ENCODE results near the gene ARHGEF37. TPM values are rescaled to one million over a fixed set of nuclear protein-coding genes. Genes with fewer than 3 reads are reported as not detected.
A peak's percentile ranks its signal among the peaks of the same experiment; 100 is the strongest.

Gene ARHGEF37
- total and polyA plus RNA-seq, 2 donors = 5.6 to 14.2 TPM

DNA sequence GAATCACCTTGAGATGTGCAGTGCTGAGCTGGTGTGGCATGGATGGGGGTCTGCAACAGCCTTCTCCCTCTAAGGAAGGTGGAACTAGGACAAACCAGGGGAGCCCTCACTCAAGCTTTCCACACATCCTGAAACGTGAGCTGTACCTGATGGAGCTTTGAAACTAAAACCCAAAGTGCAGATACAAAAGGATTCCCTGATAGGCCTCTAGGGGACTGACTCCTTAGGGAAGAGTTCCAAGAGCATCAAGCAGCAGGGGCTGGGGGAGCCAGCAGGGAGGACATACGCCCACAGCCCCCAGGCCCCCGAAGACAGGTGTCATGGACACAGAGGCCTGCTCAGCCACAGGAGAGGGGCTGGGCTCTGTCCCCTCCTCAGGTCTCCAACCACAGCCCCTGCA, 17.7 kb downstream of the ARHGEF37 start:
- WGBS = 91% methylated on average over 3 of the region's 3 CpGs
- H3K4me3 ChIP-seq (ENCODE audit: low read depth, low read length) = no peak overlapping the region
- DNase-seq (ENCODE audit: extremely low spot score) = no peak
- peaks cover 1% of the 10 kb centered on the region for H3K4me1 ChIP-seq (ENCODE audit: insufficient read depth)
- no peak overlapping the region for H3K27ac ChIP-seq (ENCODE audit: low read depth)
- no peaks in the 10 kb centered on the region for H3K36me3 ChIP-seq (ENCODE audit: insufficient read depth)

DNA sequence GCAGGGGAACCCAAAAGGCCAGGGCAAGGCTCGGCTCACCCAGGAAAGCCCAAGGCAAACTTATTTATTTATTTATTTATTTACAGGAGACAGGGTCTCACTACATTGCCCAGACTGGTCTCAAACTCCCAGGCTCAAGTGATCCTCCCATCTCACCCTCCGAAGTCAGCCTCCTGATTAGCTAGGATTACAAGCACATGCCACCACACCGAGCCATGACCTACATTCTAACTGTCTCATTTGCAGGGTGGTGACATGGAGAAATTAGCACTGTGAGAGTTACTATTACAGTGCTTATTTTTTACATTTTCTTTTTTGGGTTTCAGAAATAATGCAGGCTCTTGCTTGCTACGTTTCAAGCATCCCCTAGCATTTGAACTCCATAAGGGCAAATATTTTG, 18.1 kb downstream of the ARHGEF37 start:
- 94% methylated on average over 4 of the region's 4 CpGs for WGBS
- Histone ChIP-seq H3K4me3 (ENCODE audit: low read depth, low read length) (no peak overlapping the region), H3K36me3 (ENCODE audit: insufficient read depth) (no peaks in the 10 kb centered on the region), H3K27ac (ENCODE audit: low read depth) (no peak overlapping the region), H3K4me1 (ENCODE audit: insufficient read depth) (peaks cover 1% of the 10 kb centered on the region)
- DNase-seq (ENCODE audit: extremely low spot score) = no peak

DNA sequence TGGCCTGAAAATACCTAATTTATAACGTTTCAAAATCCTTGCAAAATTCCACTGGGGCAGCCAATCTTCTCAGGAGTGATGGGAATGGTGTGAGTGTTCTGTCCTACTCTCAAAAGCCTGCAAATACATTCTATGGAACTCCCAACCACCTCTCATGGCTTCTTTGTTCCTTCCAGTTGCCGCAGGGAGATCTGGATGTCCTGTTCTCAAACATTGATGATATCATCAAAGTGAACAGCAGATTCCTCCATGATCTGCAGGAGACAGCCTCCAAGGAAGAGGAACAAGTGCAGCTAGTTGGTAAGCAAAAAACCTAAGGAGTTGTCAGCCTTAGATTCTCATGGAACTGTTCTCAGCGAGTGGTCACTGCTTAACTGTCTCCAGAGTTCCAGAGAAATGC, 19.6 kb downstream of the ARHGEF37 start:
- H3K4me3 ChIP-seq (ENCODE audit: low read depth, low read length) = no peak overlapping the region
- no peaks in the 10 kb centered on the region for H3K4me1 ChIP-seq (ENCODE audit: insufficient read depth)
- no peak for DNase-seq (ENCODE audit: extremely low spot score)
- WGBS = 81% methylated on average over 3 of the region's 3 CpGs
- no peaks in the 10 kb centered on the region for H3K36me3 ChIP-seq (ENCODE audit: insufficient read depth)
- no peak overlapping the region for H3K27ac ChIP-seq (ENCODE audit: low read depth)

DNA sequence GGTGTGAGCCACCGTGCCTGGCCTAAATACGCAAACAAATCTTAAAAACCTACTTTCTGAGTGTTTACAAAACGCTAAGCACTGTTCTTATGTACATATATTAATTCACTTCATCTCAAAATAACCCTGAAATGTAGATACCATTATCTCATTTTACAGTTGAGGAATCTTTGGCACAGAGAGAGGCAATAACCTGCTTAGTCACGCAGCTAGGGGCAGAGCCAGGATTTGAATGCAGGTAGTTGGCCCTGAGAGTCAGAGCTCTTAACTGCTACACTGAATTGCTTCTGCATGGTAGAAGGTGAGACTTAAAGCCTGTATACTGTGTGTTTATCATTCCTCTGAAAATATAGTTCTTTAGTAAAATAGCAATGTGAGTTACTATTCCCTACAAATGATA, 21.9 kb downstream of the ARHGEF37 start:
- WGBS = 85% methylated on average over 4 of the region's 4 CpGs
- no peak for DNase-seq (ENCODE audit: extremely low spot score)
- Histone ChIP-seq H3K27ac (ENCODE audit: low read depth) (no peak overlapping the region), H3K36me3 (ENCODE audit: insufficient read depth) (no peaks in the 10 kb centered on the region), H3K4me1 (ENCODE audit: insufficient read depth) (no peaks in the 10 kb centered on the region), H3K4me3 (ENCODE audit: low read depth, low read length) (no peak overlapping the region)

DNA sequence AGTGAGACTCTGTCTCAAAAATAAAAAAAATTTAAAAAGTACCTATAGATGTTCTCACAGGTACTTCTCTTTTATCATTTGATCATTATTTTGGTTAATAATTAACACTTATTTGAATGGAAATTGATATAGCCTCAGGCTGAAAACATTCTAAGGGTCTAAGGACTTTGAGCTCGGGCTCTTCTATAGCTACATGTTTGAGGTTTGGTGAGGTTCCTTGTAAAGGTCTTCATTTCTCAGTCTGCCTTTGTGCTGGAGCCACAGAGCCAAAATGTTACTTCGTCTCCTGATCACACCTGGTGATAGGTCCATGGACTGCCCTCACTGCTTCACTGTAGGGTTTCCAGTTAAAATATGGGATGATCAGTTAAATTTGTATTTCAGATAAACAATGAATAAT, 22.6 kb downstream of the ARHGEF37 start:
- Histone ChIP-seq H3K4me1 (ENCODE audit: insufficient read depth) (no peaks in the 10 kb centered on the region), H3K4me3 (ENCODE audit: low read depth, low read length) (no peak overlapping the region), H3K27ac (ENCODE audit: low read depth) (no peak overlapping the region), H3K36me3 (ENCODE audit: insufficient read depth) (no peaks in the 10 kb centered on the region)
- no peak for DNase-seq (ENCODE audit: extremely low spot score)
- WGBS = 92% methylated on average over 2 of the region's 2 CpGs

DNA sequence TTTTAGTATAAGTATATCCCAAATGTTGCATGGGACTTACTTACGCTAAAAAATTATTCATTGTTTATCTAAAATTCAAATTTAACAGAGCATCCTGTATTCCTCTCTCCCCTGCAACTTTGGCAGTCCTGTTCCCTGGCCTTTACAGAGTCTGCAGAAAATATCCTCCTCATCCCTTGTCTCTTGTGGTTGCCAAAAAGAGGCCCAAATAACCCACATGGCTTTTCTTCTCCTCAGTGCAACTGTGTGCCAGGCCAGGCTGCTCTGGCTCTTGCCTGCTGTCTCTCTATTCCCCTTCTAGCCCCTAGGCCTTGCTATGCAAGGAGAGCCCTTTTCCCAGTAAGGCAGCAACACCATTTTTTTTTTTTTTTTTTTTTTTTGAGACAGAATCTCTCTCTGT, 23.0 kb downstream of the ARHGEF37 start:
- H3K36me3 ChIP-seq (ENCODE audit: insufficient read depth) = no peaks in the 10 kb centered on the region
- no peak overlapping the region for H3K27ac ChIP-seq (ENCODE audit: low read depth)
- H3K4me1 ChIP-seq (ENCODE audit: insufficient read depth) = no peaks in the 10 kb centered on the region

DNA sequence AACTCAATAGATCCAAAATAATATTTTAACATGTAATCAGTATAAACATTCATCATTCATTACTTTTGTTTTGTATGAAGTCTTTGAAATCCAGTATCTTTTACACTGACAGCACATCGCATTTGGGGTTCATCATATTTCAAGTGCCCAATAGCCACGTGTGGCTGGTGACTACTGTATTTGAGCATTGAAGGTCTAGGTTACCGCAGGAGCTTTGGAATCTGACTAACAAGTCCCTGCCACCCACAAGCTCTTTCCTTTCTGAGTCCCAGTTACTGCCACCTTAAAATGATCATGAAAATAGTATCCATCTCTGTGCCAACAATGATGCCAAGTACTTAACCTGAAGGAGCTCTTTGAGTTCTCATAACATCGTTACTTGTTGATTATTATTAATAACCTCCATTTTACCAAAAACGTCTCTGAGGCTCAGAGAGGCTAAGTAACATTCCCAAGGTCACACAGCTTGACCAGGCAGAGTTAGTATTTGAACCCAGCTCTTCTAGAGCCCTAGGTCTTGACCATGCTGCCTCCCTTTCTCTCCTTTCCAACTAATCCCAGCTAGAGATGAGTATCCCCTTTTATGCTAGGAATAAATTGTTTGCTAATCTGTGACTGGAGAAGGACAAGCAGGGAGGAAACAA, 24.2 kb downstream of the ARHGEF37 start:
- Histone ChIP-seq H3K36me3 (ENCODE audit: insufficient read depth) (no peaks in the 10 kb centered on the region), H3K4me3 (ENCODE audit: low read depth, low read length) (no peak overlapping the region), H3K27ac (ENCODE audit: low read depth) (no peak overlapping the region), H3K4me1 (ENCODE audit: insufficient read depth) (no peaks in the 10 kb centered on the region)
- DNase-seq (ENCODE audit: extremely low spot score) = no peak
- WGBS = 87% methylated on average over 5 of the region's 5 CpGs

More for the DNA sequence above, 23.0 kb downstream of the ARHGEF37 start:
- H3K4me3 ChIP-seq (ENCODE audit: low read depth, low read length) = no peak overlapping the region
- 99% methylated on average over 1 of the region's 1 CpG for WGBS
- DNase-seq (ENCODE audit: extremely low spot score) = no peak

DNA sequence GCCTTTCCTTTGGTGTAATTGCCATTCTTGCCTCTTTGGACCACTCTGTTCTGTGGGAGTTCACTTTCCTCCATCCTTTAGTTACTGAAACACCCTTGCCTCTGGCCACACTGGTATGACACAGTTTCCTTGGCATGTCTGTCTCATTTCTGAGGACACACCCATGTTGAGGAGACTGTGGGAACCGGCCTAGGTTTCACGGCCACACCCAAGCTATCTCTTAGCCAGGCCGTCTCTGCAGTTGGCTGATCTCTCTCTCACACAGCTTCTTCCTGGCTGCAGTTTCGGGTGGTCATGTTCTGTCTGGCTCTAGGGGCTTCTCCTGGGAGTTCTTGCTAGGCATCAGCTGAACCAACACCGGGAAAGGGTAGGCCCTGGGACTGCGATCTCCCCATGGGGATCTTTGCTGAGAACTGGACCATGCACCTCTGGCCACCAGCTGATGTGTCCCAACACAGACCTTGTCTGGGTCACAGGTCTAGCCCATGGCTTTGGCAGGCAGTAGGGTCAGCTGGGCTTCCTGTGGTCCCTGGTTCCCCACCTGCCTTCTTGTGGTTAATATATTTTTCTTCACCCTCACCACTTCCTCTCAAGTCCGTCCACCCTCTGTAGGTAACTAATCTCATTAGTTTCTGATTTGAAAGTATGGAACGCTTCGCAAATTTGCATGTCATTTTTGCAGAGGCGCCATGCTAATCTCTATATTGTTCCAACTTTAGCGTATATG, 24.9 kb downstream of the ARHGEF37 start:
- no peak overlapping the region for H3K27ac ChIP-seq (ENCODE audit: low read depth)
- no peak for DNase-seq (ENCODE audit: extremely low spot score)

DNA sequence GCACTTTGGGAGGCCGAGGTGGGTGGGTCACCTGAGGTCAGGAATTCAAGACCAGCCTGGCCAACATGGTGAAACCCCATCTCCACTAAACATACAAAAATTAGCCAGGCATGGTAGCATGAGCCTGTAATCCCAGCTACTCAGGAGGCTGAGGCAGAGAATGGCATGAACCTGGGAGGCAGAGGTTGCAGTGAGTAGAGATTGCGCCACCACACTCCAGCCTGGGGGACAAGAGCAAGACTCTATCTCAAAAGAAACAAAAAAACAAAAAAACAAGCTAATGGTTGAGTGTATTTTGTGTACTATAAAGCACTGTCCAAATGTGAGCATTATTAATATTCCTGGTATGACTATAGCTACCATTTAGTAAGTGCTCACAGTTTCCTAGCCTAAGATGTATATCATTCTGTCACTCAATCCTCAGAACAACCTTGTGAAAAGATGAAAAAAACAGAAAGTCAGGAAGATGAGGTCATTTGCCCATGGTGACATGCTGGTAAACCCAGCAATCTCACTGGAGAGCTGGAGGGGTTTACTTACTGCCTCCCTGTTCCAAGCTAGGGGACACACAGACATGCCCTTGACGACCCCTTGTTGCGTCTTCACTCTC, 27.7 kb downstream of the ARHGEF37 start:
- 94% methylated on average over 4 of the region's 4 CpGs for WGBS
- H3K4me1 ChIP-seq (ENCODE audit: insufficient read depth) = no peaks in the 10 kb centered on the region
- H3K27ac ChIP-seq (ENCODE audit: low read depth) = no peak overlapping the region
- no peak overlapping the region for H3K4me3 ChIP-seq (ENCODE audit: low read depth, low read length)
- no peak for DNase-seq (ENCODE audit: extremely low spot score)
- H3K36me3 ChIP-seq (ENCODE audit: insufficient read depth) = no peaks in the 10 kb centered on the region

More for the DNA sequence above, 24.9 kb downstream of the ARHGEF37 start:
- no peaks in the 10 kb centered on the region for H3K4me1 ChIP-seq (ENCODE audit: insufficient read depth)
- no peaks in the 10 kb centered on the region for H3K36me3 ChIP-seq (ENCODE audit: insufficient read depth)
- 73% methylated on average over 11 of the region's 11 CpGs for WGBS
- H3K4me3 ChIP-seq (ENCODE audit: low read depth, low read length) = no peak overlapping the region

DNA sequence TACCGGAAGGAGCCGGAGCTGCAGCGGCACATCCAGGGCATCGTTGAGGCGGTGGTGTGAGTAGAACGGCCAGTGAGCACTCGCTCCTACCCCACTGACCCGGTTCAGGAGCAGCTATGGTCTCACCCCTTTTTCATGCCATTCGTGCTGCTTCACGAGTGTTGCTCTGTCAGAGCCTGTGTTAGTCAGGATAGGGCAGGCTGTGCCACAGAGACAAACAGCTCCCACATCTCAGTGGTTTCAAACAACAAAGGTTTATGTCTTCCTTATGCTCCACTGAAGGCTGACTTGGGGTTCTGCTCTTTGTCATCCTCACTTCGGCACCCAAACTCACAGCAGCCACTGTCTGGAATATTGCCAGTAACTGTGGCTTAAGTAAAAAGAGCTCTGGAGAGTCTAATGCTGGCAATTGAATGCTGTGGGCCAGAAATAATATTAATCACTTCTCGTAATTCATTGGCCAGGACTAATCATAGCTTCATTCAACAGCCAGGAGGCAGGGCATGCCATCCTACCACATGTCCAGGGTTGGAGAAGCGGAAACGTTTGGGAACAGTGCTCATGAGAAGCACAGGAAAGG, 28.4 kb downstream of the ARHGEF37 start:
- Histone ChIP-seq H3K4me1 (ENCODE audit: insufficient read depth) (no peaks in the 10 kb centered on the region), H3K27ac (ENCODE audit: low read depth) (no peak overlapping the region), H3K36me3 (ENCODE audit: insufficient read depth) (no peaks in the 10 kb centered on the region), H3K4me3 (ENCODE audit: low read depth, low read length) (no peak overlapping the region)
- WGBS = 86% methylated on average over 14 of the region's 14 CpGs
- DNase-seq (ENCODE audit: extremely low spot score) = no peak

DNA sequence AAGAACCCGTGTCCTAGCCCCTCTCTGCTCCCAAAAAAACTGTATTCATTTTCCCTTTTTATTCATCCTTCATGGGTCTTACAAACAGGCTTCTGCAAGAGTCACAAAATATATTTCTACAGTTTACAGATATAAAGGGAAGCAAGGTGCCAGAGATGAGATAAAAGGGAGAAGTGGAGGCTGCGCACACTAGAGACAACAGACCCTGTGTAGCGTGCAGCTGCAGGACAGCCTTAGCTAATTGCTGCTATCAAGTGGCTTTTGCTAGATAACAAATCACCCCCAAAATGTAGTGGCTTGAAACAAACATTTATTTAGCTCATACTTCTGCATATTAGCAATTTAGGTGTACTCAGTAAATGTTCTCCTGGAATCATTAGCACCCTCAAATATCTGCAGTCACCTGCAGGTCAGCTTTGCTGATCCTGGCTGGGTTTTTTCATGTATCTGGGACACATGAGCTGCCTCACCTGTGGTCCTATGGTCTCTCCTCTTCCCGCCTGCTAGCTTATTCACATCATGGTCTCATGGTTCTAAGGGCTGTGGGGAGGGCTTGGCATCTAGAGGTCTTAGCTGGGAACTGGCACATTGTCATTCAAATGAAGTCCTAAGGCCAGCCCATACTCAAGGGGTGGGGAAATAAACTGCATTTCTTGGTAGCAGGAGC, 29.4 kb downstream of the ARHGEF37 start:
- Histone ChIP-seq H3K4me3 (ENCODE audit: low read depth, low read length) (no peak overlapping the region), H3K36me3 (ENCODE audit: insufficient read depth) (no peaks in the 10 kb centered on the region), H3K27ac (ENCODE audit: low read depth) (peak overlapping the region; percentile 14), H3K4me1 (ENCODE audit: insufficient read depth) (no peaks in the 10 kb centered on the region)
- WGBS = 95% methylated on average over 4 of the region's 4 CpGs
- no peak for DNase-seq (ENCODE audit: extremely low spot score)

DNA sequence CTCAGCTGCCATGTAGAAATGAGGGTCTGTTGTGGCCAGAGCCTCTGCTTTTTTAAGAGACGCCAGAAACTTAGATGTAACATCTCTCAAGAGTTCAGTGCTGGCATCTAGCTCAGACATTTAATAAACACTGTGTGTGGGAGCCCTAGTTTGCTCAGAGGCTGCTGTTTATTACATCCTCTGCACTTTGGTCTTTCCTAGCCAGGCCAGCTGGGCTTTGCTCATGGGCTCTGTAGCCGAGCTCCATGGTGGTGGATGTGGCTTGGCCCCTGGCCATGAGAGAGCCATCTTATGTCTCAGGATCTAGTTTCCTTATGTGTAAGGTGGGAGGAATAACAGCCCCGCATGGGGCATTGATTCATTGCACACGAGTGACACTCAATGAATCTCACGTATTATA, 30.0 kb downstream of the ARHGEF37 start:
- H3K36me3 ChIP-seq (ENCODE audit: insufficient read depth) = no peaks in the 10 kb centered on the region

DNA sequence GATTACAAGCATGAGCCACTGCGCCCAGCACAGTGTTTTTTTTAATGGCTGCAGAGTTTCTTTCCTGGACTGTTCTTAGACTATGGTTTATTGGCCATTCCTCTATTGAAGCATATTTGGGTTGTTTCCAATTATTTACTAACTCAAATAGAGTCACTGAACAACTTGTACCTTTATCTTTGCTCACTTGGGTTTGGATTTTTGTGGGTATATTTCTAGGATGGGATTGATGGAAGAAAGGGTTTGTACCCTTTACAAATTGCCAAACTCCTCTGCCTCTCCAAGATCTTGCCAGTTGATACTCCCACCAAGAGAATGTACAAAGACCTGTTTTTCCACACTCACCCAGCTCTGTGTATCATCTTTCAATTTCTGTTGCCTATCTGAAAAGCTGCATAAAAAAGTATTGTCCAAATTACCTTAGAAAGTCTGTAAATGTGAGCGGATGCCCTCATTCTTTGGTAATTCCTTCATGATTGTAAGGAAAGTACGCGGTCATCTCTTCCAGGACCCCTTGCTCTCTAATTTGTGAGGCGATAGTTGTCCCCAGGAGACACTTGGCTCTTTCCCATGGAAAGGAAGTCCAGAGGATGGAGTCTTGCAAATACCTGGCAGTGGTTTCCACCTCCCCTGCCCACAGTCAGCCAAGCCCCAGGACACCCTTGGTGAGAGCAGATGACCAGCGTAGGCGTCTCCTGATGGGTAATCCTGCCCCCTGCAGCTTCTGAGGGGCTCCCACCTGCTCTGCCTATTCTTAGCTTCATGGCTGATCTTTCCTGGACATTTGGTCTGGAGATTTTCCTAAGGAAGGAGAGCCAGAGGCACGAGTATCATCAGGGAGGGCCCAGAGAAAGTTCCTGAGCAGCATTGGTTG, 33.0 kb downstream of the ARHGEF37 start:
- Histone ChIP-seq H3K36me3 (ENCODE audit: insufficient read depth) (no peaks in the 10 kb centered on the region), H3K4me1 (ENCODE audit: insufficient read depth) (no peaks in the 10 kb centered on the region), H3K4me3 (ENCODE audit: low read depth, low read length) (no peak overlapping the region), H3K27ac (ENCODE audit: low read depth) (no peak overlapping the region)
- DNase-seq (ENCODE audit: extremely low spot score) = no peak
- WGBS = 93% methylated on average over 8 of the region's 8 CpGs

More for the DNA sequence above, 30.0 kb downstream of the ARHGEF37 start:
- no peak for DNase-seq (ENCODE audit: extremely low spot score)
- Histone ChIP-seq H3K4me1 (ENCODE audit: insufficient read depth) (no peaks in the 10 kb centered on the region), H3K4me3 (ENCODE audit: low read depth, low read length) (no peak overlapping the region), H3K27ac (ENCODE audit: low read depth) (no peak overlapping the region)
- 44% methylated on average over 5 of the region's 5 CpGs for WGBS
